GDM1 (cell line): ENCODE data around the gene SSUH2.
"Not testable (repeated sequence)": the region's sequence is repeated elsewhere in the genome, so short reads cannot be mapped to it uniquely, and the experiment has no call there.

Experiments
- DNase-seq: peaks from one replicate; lab custom pipeline; 2025; lab: John Stamatoyannopoulos, UW

The SSUH2 gene

GRCh38 chr3:8659242-8659641 lies 14.6 kb upstream of the SSUH2 start:
- DNase-seq: no peak

DNA sequence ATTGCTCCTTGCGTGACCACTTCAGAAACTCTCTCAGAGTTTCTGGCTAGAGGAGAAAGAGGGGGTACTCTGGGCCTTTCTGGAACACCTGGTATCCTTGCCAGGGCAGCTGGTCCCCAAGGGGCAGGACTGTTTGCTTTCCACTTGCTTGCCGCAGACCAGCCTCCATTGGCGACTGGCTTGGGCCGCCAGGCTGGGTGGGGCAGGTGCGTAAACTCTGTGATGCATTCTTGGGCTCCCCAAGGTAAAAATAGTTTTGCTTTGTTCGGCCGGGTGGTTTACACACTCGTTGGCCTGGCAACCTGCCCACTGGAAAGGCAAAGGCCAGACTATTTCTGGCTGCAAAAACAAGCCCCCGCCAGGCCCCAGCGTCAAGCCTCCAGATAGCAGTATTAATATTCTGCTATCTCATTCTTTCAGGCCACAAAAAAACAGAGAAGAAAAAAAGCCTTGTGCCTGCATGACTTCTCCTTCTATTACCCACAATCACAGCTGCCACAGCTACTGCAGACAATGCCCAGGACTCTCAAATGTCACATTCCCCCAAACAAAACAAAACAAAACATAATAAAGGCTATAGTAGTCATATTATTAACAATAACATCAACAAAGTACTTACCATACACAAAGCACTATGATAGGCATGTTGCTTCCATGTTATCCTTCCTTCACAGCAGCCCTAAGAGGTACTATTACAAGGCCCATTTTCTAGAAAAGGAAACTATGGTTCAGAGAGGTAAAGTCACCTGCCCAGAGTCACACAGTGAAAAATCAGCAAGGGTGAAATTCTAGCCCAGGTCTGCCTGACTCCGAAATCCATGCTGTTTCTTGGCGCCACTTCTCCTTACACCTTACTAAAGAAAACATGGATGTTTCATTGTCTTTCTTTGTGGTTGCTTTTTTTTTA lies 14.0 kb upstream of the SSUH2 start:
- peak; percentile 53 for DNase-seq

DNA sequence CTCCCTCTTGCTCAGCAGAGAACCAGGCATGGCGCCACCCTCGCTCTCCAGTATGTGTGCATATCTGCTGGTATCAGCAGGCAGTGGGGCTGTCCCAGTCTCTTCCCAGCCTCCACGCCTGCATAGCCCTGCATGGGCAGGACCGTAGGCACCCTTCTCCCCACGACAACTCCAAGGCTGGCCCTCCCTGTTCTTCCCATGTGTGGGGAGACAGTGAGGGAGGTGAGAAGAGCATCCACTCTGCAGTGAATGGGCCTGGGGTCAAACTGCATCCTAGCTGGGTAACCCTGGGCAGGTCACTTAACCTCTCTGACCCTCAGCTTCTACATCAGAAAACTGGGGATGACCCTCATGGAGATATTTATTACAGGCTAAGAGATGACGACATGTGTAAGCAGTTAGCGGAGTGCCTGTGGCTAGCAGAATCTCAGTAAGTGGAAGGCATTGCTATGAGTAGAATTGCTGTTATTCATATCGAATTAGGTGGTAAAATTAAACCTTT lies 13.3 kb upstream of the SSUH2 start:
- no peak for DNase-seq

DNA sequence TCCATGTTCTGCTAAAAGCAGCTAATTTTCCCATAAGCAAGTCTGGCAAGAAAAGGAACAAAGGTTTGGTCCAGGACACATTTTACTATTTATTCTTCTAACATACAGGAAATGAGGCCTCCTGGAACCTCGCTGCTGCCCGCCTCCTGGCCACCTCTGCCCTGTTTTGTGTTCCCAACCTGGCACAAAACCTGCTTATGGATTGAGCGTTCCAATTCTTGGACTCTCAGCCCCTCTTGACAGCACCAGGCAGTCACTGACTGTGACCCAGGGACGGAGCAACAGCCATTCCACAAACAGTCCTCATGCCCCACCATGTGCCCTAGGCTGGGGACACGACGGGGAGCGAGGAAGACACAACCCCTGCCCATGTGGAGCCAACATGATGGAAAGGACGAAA lies 11.6 kb upstream of the SSUH2 start:
- no peak for DNase-seq

- DNase-seq: no peak
These were observed 10.8 kb upstream of the SSUH2 start for GRCh38 chr3:8655387-8655835.

DNA sequence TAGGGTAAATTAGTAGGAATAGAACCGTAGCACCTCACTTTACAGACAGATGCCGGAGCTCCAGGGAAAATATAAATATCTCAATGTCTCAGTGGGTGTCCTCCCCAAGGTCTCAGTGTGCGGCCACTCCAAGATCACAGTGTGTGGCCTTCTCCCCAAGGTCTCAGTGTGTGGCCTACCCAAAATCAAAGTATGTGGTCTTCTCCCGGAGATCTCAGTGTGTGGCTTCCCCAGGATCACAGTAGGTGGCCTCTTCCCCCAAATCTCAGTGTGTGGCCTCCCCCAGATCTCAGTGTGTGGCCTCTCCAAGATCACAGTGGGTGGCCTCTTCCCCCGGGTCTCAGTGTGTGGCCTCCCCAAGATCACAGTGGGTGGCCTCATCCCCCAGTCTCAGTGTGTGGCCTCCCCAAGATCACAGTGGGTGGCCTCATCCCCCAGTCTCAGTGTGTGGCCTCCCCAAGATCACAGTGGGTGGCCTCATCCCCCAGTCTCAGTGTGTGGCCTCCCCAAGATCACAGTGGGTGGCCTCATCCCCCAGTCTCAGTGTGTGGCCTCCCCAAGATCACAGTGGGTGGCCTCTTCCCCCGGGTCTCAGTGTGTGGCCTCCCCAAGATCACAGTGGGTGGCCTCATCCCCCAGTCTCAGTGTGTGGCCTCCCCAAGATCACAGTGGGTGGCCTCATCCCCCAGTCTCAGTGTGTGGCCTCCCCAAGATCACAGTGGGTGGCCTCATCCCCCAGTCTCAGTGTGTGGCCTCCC lies 10.2 kb upstream of the SSUH2 start:
- DNase-seq: not testable (repeated sequence)

DNA sequence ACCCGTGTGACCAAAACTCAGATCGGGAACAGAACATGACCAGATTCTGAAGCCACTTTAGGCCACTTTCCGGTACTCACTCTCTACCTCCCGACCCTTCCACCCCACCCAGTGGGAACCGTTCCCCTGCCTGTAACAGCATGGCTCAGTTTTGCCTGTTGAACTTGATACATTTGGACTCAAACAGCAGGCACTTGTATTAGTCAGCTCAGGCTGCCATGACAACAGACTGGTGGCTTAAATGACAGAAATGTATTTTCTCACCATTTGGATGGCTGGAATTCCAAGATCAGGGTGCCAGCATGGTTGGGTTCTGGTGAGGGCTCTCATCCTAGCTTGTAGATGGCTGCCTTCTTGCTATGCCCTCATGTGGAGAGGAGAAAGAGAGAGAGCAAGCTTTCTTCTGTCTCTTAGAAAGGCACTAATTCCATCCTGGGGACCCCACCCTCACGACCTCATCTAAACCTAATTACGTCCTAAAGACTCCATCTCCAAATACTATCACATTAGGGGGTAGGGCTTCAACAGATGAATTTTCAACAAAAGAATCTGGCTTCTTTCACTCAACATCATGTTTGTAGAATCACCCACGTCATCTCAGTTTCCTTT lies 9.3 kb upstream of the SSUH2 start:
- DNase-seq: no peak

GRCh38 chr3:8652324-8652987 lies 7.9 kb upstream of the SSUH2 start:
- no peak for DNase-seq

DNA sequence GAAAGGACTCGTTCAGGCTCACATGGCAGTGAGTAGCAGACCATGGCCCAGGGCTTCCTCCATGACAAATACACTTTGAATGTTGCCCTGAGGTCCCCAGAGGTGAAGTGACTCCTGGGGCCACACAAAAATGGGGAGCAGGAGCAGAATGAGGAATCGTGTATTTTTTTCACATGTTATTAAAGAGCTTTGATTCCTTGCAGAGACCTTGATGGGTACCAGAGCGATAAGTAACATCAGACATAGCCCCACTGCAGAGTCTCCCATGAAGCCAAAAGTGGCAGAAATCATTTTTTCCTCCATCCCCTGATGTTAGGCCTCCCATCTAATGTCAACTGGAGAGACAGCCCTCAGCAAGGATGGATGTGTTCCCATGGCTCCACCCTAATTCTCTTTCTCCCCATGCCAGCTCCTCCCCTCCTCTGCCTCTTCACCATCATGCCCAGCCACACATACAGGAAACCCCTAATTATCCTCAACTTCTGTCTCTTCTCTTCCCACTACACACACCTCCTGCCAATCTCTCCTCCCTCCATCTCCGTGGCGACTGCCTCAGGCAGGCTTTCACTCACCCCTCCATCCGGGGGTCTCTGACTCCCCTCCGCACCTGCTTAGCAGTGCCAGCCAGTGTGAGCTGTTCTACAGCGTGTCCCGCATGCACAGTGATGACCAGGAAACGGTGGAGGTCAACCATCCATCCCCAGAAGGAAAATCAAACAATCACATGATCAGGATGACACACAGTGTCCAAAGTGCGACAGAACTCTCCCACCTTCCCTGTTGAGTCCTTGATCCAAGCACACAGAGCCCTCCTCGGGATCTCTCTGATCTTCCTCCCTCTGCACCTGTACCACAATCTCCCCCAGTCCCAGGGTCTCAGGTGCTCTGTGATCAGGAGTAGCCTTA lies 7.1 kb upstream of the SSUH2 start:
- no peak for DNase-seq

- no peak for DNase-seq
These were observed 6.2 kb upstream of the SSUH2 start for GRCh38 chr3:8650583-8651416.

DNA sequence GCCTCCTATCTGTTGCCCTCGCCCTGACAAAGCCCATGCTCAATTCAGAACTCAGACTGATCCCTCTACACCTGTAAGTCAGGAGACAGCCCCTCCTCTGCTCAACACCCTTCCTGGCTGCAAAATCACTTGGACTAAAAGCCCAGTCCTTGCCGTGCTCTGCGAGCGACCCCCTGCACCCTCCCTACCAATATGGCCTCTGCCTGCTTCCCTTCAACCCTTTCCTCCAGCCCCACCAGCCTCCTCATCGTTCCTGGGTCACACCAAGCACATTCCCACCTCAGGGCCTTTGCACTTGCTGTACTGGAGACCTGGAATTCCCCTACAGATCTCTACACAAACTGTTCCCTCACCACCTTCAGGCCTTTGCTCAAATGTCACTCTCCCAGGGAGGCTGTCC lies 5.2 kb upstream of the SSUH2 start:
- DNase-seq: no peak

DNA sequence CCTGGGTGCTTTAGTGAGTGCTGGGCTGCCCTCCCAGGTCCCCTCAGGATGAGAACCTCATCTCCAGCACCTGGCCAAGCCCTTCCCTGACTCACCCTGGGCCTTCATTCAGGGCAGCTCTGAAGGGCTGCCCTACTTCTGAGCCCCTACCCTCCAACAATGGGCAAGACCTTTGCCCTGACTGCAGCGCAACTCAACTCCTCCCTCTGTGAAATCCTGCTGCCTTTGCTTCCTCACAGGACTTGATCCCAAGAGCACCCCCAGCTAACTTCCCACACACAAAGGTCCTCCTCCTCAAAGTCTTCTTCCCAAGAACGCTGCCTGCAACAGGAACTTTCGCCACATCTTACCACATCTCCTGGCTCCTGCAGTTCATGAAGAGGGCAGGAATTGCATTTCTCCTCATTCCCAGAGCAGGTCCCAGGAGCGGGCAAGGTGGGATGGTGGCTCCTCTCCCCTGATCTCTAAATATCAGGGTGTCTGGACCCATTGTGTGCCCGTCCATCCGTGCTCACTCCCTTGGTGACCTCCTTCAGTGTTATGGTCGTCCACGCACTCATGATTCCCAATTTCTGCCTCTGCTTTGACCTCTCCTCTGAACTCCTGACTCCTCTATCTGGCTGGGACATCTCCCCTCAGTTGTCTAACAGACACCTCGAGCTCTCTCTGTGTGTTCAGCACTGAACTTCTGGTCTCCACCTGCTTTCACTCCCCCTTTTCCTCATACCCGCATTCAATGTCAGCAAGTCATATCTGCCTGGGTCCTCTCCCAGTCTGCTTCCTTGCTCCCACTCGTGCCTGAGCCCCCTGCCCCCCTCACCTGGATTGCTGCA lies 4.5 kb upstream of the SSUH2 start:
- no peak for DNase-seq

DNA sequence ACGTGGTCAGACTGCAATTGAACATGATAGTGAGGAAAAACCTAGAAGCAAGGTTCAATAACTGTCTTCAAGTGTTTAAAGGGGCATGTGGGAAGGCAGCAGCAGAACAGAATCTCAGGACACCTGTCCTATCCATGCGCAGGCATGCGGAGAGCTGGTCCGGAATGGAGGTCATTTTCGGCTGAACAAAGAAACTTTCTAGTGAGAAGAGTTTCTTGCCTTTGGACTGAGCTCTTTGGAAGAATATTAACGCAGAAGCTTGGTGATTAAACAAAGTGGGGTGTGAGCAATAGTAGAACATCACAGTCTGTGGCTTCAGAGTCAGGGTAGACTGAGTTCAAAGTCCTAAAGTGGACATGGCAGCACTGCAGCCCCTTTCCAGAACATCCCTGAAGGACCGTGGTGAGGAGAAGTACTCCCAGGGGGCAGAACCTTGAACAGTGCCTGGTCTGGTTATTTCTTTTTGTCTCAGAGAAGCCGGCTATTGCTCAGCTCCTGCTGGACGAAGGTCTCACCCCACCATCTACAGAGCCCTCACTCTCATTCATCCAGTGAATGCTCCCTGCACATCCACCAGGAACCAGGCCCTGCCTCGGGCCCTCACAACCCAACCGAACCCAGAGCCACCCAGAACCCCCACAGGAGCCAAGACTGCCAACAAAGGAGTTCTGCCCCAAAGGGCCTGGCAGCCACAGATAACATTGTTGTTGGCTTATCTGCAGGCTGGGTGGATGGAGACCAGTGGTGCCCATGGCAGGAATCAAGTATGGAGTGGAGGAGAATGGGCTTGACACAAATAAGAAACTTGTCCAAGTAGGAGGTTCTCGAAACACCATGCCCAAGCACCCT lies 2.8 kb upstream of the SSUH2 start:
- DNase-seq: no peak

- DNase-seq: no peak
These were observed 1.8 kb upstream of the SSUH2 start for GRCh38 chr3:8646313-8646938.

DNA sequence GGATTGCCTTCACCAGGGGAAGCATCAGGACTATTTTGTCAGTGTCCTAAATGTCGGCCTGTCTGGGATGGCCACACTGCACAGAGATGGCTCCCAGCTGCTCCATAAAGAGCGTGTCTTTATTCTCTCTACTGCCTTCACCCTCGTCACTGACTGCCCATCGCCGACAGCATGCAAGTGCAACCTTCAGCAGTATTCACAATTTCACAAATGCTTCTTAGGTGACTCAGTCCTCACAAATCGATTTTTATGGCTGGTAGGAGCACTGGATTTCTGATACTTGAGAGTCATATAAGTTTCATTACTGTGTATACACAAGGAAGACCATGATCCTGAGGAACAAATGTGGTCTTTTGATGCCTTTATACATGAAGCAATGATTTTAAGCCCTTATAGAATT lies 1.1 kb upstream of the SSUH2 start:
- DNase-seq: no peak

- no peak for DNase-seq
These were observed 769 bp downstream of the SSUH2 start for GRCh38 chr3:8643693-8644365.

DNA sequence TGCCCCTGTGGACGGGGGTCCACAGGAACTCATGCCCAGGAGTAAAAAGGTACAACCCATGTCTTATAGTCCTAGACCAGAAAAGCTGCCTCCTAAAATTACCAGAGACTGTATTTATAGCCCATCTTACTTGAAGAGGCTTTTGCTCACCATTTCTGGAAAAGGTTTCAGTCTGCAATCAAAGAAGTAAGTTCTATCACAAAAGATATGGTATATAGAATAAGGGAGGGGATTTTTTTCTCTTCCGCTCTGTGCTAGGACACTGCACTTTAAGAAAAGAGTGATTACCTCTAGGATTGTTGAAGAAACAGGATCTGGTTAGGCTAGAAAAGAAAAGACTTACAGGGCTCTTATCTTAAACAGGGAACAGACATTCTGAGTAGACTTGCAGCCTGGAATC lies 2.6 kb downstream of the SSUH2 start:
- DNase-seq: no peak
